HG02610 (cell line): ENCODE results near the gene YWHAE.

Experiments
- ATAC-seq: cut with Tn5 transposase; IDR thresholded peaks from one replicate; pipeline ENCODE4 v1.9.1; 2021; ENCODE audit warnings: mild to moderate bottlenecking, moderate library complexity; ENCODE audit not compliant: unreplicated experiment

The YWHAE gene

GRCh38 chr17:1298606-1299005 is 101.4 kb downstream of the YWHAE start:
- ATAC-seq = no peak
